HG03139 (cell line): Measurements from ENCODE around the gene RIT1.

ENCODE experiments used
- ATAC-seq: cut with Tn5 transposase; IDR thresholded peaks from one replicate; pipeline ENCODE4 v1.9.1; 2021; ENCODE audit not compliant: unreplicated experiment

Gene RIT1

GRCh38 chr1:155859881-155860871 is 51.0 kb downstream of the RIT1 start:
- ATAC-seq = no peak

GRCh38 chr1:155859234-155859829 is 51.8 kb downstream of the RIT1 start, which contains the start of gene SYT11:
TSS of gene SYT11 (plus strand) at chr1:155859567. CDS start at chr1:155859762, 195 bp downstream.
- ATAC-seq = peak; percentile 64

- no peak for ATAC-seq
Measured at GRCh38 chr1:155858800-155859233, 52.3 kb downstream of the RIT1 start.

GRCh38 chr1:155856975-155857930 is 53.9 kb downstream of the RIT1 start, which contains the start of gene GON4L:
TSS of gene GON4L (minus strand) at chr1:155857214. CDS start at chr1:155853780, 3,434 bp downstream.
- ATAC-seq = peak; percentile 51

- no peak for ATAC-seq
Measured at GRCh38 chr1:155856257-155856974, 54.7 kb downstream of the RIT1 start.

GRCh38 chr1:155850345-155850744 is 60.8 kb downstream of the RIT1 start:
- no peak for ATAC-seq

- ATAC-seq = no peak
Measured at GRCh38 chr1:155847823-155848529, 63.2 kb downstream of the RIT1 start.
